ENCODE data around the gene OPCML. TPM values are rescaled to one million over a fixed set of nuclear protein-coding genes. Genes with fewer than 3 reads are reported as not detected.

The OPCML gene
- total RNA-seq, 1 experiment from 2014 or later: 0.94 TPM

- 0 out of 7 replicates have a peak overlapping the region, but pooled peaks of 1 of the 3 experiments have one; percentile 20 for H3K27ac Mint-ChIP-seq
- no peak overlapping the region for H3K9ac ChIP-seq (ENCODE audit: extremely low read depth, insufficient read length, low read length)
- H3K9me3 Mint-ChIP-seq: no peaks in the 10 kb centered on the region
- no peaks in the 10 kb centered on the region for H3K79me2 ChIP-seq (ENCODE audit: insufficient read depth, low read length)
- H3K36me3 Mint-ChIP-seq (ENCODE audit: insufficient read depth in 1 of 3, low read depth in 3 of 3): no peaks in the 10 kb centered on the region
- H3K56ac ChIP-seq (ENCODE audit: insufficient read length, low read depth, low read length): no peak overlapping the region
- TF ChIP-seq CTCF (conservative IDR thresholded peaks at IDR 0.05): no peak
- no peaks in the 10 kb centered on the region for H3K23me2 ChIP-seq (ENCODE audit: insufficient read length, low read depth, low read length, poor library complexity, severe bottlenecking)
- H3K14ac ChIP-seq (ENCODE audit: insufficient read depth, low read length): no peak overlapping the region
- no peak overlapping the region for H2AFZ ChIP-seq (ENCODE audit: low read length)
- H3K27me3 Mint-ChIP-seq (ENCODE audit: low read depth): peaks cover 9% of the 10 kb centered on the region
- no peak overlapping the region for H4K5ac ChIP-seq (ENCODE audit: insufficient read length, low read depth, low read length)
- no peak overlapping the region for H3K4me2 ChIP-seq (ENCODE audit: insufficient read depth, insufficient read length, low read length)
- no peak overlapping the region for H3K4ac ChIP-seq (ENCODE audit: low read depth, low read length)
- no CpG with 5 or more reads among the region's 2 CpGs for WGBS (ENCODE audit: extremely low coverage, insufficient read length, low lambda C conversion rate)
- peaks cover 13% of the 10 kb centered on the region for H3K4me1 ChIP-seq (ENCODE audit: insufficient read depth, low read length)
- H2BK5ac ChIP-seq (ENCODE audit: insufficient read length, low read length): no peak overlapping the region
- H3K18ac ChIP-seq (ENCODE audit: insufficient read length, low read depth, low read length): no peak overlapping the region
- no peak overlapping the region for H3T11ph ChIP-seq (ENCODE audit: low read length)
- no peaks in the 10 kb centered on the region for H3K27me3 ChIP-seq (ENCODE audit: insufficient read depth, low read length)
- no peak overlapping the region for H3K27ac ChIP-seq (ENCODE audit: insufficient read length, low read depth, low read length)
- no peak overlapping the region for H3K4me3 Mint-ChIP-seq
- H2BK15ac ChIP-seq (ENCODE audit: low read depth, low read length): no peak overlapping the region
- H2BK12ac ChIP-seq (ENCODE audit: insufficient read length, low read depth, low read length): no peak overlapping the region
- H2AK5ac ChIP-seq (ENCODE audit: insufficient read length, low read length): no peak overlapping the region
- H3K23ac ChIP-seq (ENCODE audit: insufficient read length, low read depth, low read length): no peak overlapping the region
- H2BK20ac ChIP-seq (ENCODE audit: low read depth, low read length, poor library complexity, severe bottlenecking): no peak overlapping the region
- no peak overlapping the region for H4K91ac ChIP-seq (ENCODE audit: insufficient read length, low read depth, low read length)
- H2BK120ac ChIP-seq (ENCODE audit: low read depth, low read length, poor library complexity, severe bottlenecking): no peak overlapping the region
- no peaks in the 10 kb centered on the region for H3K9me3 ChIP-seq (ENCODE audit: control insufficient read depth, low read depth, low read length)
- peaks cover 43 to 48% of the 10 kb centered on the region in 2 experiments for H3K4me1 Mint-ChIP-seq
- H4K8ac ChIP-seq (replicated peaks; ENCODE audit: insufficient read length, low read depth, low read length): no peak overlapping the region
- no peaks in the 10 kb centered on the region for H4K20me1 ChIP-seq (ENCODE audit: control insufficient read depth, insufficient read depth, insufficient read length)
- no peaks in the 10 kb centered on the region for H3K79me1 ChIP-seq (ENCODE audit: insufficient read depth, low read depth, low read length, poor library complexity, severe bottlenecking)
- DNase-seq: peak; percentile 12
Measured at GRCh38 chr11:133503236-133503635, 29.1 kb downstream of the OPCML start.

Data from H9 (cell line).